HG03439 (cell line): ENCODE results near the gene VDAC2.
"Not testable (repeated sequence)": the region's sequence is repeated elsewhere in the genome, so short reads cannot be mapped to it uniquely, and the experiment has no call there.

Experiments
- ATAC-seq: cut with Tn5 transposase; IDR thresholded peaks from one replicate; pipeline ENCODE4 v1.9.1; 2021; ENCODE audit warnings: mild to moderate bottlenecking, moderate library complexity; ENCODE audit not compliant: unreplicated experiment

VDAC2 gene

GRCh38 chr10:75210282-75211006 lies at the start of gene VDAC2:
TSS of gene VDAC2 (plus strand) at chr10:75210796. CDS start at chr10:75211159, 363 bp downstream.
- ATAC-seq, result peak; percentile 82

GRCh38 chr10:75165684-75166622 lies 44.6 kb upstream of the VDAC2 start:
- peak; percentile 82 for ATAC-seq

- ATAC-seq, result no peak
These were observed 44.0 kb upstream of the VDAC2 start for GRCh38 chr10:75166623-75166972.

- no peak for ATAC-seq
These were observed 42.3 kb upstream of the VDAC2 start for GRCh38 chr10:75168275-75168674.

- ATAC-seq, result no peak
These were observed 40.4 kb upstream of the VDAC2 start for GRCh38 chr10:75170215-75170614.

- no peak for ATAC-seq
These were observed 35.5 kb upstream of the VDAC2 start for GRCh38 chr10:75175046-75175445.

GRCh38 chr10:75176046-75176445 lies 34.5 kb upstream of the VDAC2 start:
- no peak for ATAC-seq

GRCh38 chr10:75176736-75177135 lies 33.9 kb upstream of the VDAC2 start:
- ATAC-seq, result no peak

- ATAC-seq, result no peak
These were observed 30.9 kb upstream of the VDAC2 start for GRCh38 chr10:75179657-75180177.

GRCh38 chr10:75180592-75180991 lies 30.0 kb upstream of the VDAC2 start:
- ATAC-seq, result no peak

GRCh38 chr10:75181073-75181472 lies 29.5 kb upstream of the VDAC2 start:
- ATAC-seq, result no peak

- no peak for ATAC-seq
These were observed 24.3 kb upstream of the VDAC2 start for GRCh38 chr10:75186310-75186709.

- no peak for ATAC-seq
These were observed 22.6 kb upstream of the VDAC2 start for GRCh38 chr10:75187961-75188426.

- not testable (repeated sequence) for ATAC-seq
These were observed 22.1 kb upstream of the VDAC2 start for GRCh38 chr10:75188522-75188921.

GRCh38 chr10:75189266-75190096 lies 21.1 kb upstream of the VDAC2 start:
- ATAC-seq, result no peak

GRCh38 chr10:75191821-75192568 lies 18.6 kb upstream of the VDAC2 start:
- no peak for ATAC-seq

GRCh38 chr10:75194625-75195024 lies 16.0 kb upstream of the VDAC2 start:
- ATAC-seq, result not testable (repeated sequence)

- no peak for ATAC-seq
These were observed 15.4 kb upstream of the VDAC2 start for GRCh38 chr10:75195035-75195763.

GRCh38 chr10:75197066-75197465 lies 13.5 kb upstream of the VDAC2 start:
- ATAC-seq, result no peak
